HepG2 (cell line): ENCODE measurements around the gene SGF29. TPM values are rescaled to one million over a fixed set of nuclear protein-coding genes. Genes with fewer than 3 reads are reported as not detected.
A peak's percentile ranks its signal among the peaks of the same experiment; 100 is the strongest.

ENCODE experiments used
- ATM ChIP-seq: fragments of 450-650 bp; IDR thresholded peaks from 2 replicates; pipeline ENCODE4 v1.7.1; 2017; ENCODE audit warnings: mild to moderate bottlenecking, borderline replicate concordance
- DNMT3B ChIP-seq: conservative IDR thresholded peaks from 2 replicates; pipeline ENCODE4 v1.6.1; 2016; ENCODE audit warnings: missing biosample characterization, control low read depth
- ELK4 ChIP-seq: sonication (generic); formaldehyde crosslinking; IDR thresholded peaks from 2 replicates; pipeline ENCODE4 v1.9.0; 2021; ENCODE audit warnings: missing genetic modification reagents, borderline replicate concordance
- FOXK1 ChIP-seq: sonication (generic); formaldehyde crosslinking; IDR thresholded peaks from 2 replicates; pipeline ENCODE4 v1.4.0; 2020; ENCODE audit warnings: low read depth, missing genetic modification reagents, borderline replicate concordance
- HIC2 ChIP-seq: sonication (generic); formaldehyde crosslinking; IDR thresholded peaks from 2 replicates; pipeline ENCODE4 v1.9.0; 2022; ENCODE audit warnings: low read depth, missing genetic modification reagents
- IRF1 ChIP-seq: sonication (generic); formaldehyde crosslinking; IDR thresholded peaks from 2 replicates; pipeline ENCODE4 v1.4.0; 2020; ENCODE audit warnings: low read depth, mild to moderate bottlenecking, missing genetic modification reagents
- MAF1 ChIP-seq: sonication (generic); formaldehyde crosslinking; IDR thresholded peaks from 2 replicates; pipeline ENCODE4 v1.5.0; 2020; ENCODE audit warnings: missing genetic modification reagents, borderline replicate concordance
- NFE2 ChIP-seq: sonication (generic); formaldehyde crosslinking; IDR thresholded peaks from 2 replicates; pipeline ENCODE4 v1.4.0; 2020; ENCODE audit warnings: missing genetic modification reagents
- NFIC ChIP-seq: IDR thresholded peaks from 2 replicates; pipeline ENCODE4 v1.6.1; 2012; ENCODE audit warnings: mild to moderate bottlenecking, low read length, inconsistent platforms
- PTBP1 ChIP-seq: fragments of 200-400 bp; formaldehyde crosslinking; IDR thresholded peaks from 2 replicates; pipeline ENCODE4 v1.6.1; 2018; ENCODE audit warnings: low read length, low read depth; ENCODE audit not compliant: poor library complexity, severe bottlenecking
- RNF2 ChIP-seq: fragments of 450-650 bp; conservative IDR thresholded peaks from 2 replicates; pipeline ENCODE4 v1.6.1; 2016; ENCODE audit warnings: low read depth
- SP4 ChIP-seq: sonication (generic); formaldehyde crosslinking; IDR thresholded peaks from 2 replicates; pipeline ENCODE4 v1.8.1; 2023; ENCODE audit warnings: mild to moderate bottlenecking, missing genetic modification reagents
- TAF15 ChIP-seq: fragments of 200-400 bp; formaldehyde crosslinking; IDR thresholded peaks from one replicate; pipeline ENCODE4 v1.6.1; 2018; ENCODE audit warnings: mild to moderate bottlenecking, low read depth, low read length; ENCODE audit not compliant: poor library complexity, severe bottlenecking
- THAP9 ChIP-seq: sonication (generic); formaldehyde crosslinking; IDR thresholded peaks from 2 replicates; pipeline ENCODE4; 2020; ENCODE audit warnings: missing genetic modification reagents, mild to moderate bottlenecking, borderline replicate concordance
- TRAFD1 ChIP-seq: sonication (generic); formaldehyde crosslinking; IDR thresholded peaks from 2 replicates; pipeline ENCODE4 v1.5.1; 2020; ENCODE audit warnings: missing genetic modification reagents, mild to moderate bottlenecking, borderline replicate concordance
- ZNF616 ChIP-seq: sonication (generic); formaldehyde crosslinking; IDR thresholded peaks from 2 replicates; pipeline ENCODE4 v1.5.0; 2020; ENCODE audit warnings: low read depth, mild to moderate bottlenecking, missing genetic modification reagents
- ZNF841 ChIP-seq: sonication (generic); formaldehyde crosslinking; IDR thresholded peaks from 2 replicates; pipeline ENCODE4 v1.8.1; 2023; ENCODE audit warnings: missing genetic modification reagents, borderline replicate concordance
- polyA plus RNA-seq, 8 experiments: library from polyadenylated mRNA; depleted of rRNA in 3 of 8; stranded (reverse) in 7 of 8; unstranded in 1 of 8; fragments of >200 nt; fragmentation: Illumina TruSeq in 4 of 8; extraction: Trizol in 4 of 8; gene quantifications; 2 replicates each; pipeline versions ENCODE4 v1.2.1 to v1.2.3, GENCODE V29; 2011 to 2016; ENCODE audit warnings: low read depth in 4 of 8, missing spikeins in 1 of 8, mixed read lengths in 1 of 8; ENCODE audit not compliant: insufficient read depth in 1 of 8
- total RNA-seq, 5 experiments: library from RNA; depleted of rRNA; stranded (reverse); fragments of >200 nt; fragmentation: Illumina TruSeq; extraction: Trizol; gene quantifications; 2 replicates each; pipeline ENCODE4 v1.2.3, GENCODE V29; 2016; ENCODE audit warnings: low read depth in 1 of 5

The SGF29 gene
- total and polyA plus RNA-seq, 2 of the 13 experiments (the other 11 are each of a cell fraction or from before 2014, with no cell fraction given): 5.0 to 29.4 TPM

- TF ChIP-seq NFE2 (CRISPR knock-in tag) (no peak), IRF1 (CRISPR knock-in tag) (0 out of 2 replicates have a peak, but pooled peaks have one; percentile 64), NFIC (no peak), ATM (no peak), ZNF841 (CRISPR knock-in tag) (no peak), HIC2 (peak; percentile 64), THAP9 (CRISPR knock-in tag) (peak; percentile 34; the same call in 1 of the 2 replicates), ZNF616 (peak; percentile 48; the same call in 1 of the 2 replicates), SP4 (CRISPR knock-in tag) (peak; percentile 76), TRAFD1 (CRISPR knock-in tag) (no peak), MAF1 (no peak; the same call in 1 of the 2 replicates), PTBP1 (peak; percentile 78), RNF2 (no peak), TAF15 (no peak), DNMT3B (0 out of 2 replicates have a peak, but pooled peaks have one; percentile 29), FOXK1 (CRISPR knock-in tag) (peak; percentile 69), ELK4 (CRISPR knock-in tag) (no peak)
These were observed 56.2 kb downstream of the SGF29 start, which contains the start of gene SULT1A1 (continued) for GRCh38 chr16:28609631-28610594.
